ENCODE data around the gene KAT6B.

The KAT6B gene

GRCh38 chr10:74955796-74956195, 129.4 kb downstream of the KAT6B start:
- DNase-seq (ENCODE audit: low spot score) = no peak

DNA sequence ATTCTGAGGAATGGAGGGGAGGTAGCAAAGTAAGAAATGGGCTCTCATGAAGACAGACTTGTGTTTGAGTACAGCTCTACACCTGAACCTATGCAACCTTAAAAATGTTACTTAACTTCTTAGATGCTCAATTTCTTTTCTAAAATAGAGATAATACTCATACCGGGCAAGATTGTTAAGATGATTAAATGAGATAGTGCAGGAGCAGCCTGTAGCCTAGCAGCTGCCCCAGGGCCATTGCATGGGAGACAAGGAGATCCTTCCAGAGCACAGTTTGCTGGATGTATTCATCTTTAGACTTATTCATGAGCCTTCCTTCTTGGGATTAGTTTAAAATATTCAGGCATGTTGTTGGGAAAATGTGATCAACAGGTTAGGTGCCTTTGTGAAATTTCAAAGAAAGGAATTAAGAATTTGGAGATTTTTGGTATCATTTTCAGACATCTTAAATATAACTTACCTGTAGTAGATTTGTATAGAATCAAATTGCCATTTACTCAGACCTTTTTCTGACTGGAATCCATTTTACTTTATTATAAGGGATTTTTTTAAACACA, 130.2 kb downstream of the KAT6B start:
- no peak for DNase-seq (ENCODE audit: low spot score)

DNA sequence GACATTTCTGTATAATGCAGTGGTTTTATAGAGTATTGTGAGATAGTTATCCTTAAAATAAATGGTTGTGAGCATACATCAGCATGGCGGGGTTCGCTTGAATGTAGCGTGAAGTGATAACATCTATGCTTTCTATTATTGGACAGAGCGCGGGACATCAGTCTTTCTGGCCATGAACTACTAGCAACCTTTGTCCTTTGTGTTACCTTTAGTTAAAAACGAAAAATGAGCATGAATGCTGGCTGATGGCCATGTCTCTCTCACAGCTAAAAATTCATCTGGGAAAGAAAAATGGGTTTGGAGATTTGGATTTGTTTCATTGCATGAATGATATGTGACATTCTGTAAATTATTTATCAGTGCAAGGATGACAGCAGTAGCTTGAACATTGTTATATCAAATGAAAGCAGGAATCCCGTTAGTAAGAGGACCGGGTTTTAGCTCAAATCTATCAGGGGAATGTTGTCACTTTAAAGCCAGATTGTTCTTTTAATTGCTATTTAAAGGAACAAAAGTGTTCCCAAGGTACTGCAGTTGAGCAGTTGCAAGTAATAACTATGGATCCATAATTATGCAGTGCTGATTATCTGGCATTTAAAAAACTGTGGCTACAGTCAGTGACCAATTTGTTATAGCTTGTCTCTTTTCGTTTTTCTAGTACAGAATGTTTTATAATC, 131.0 kb downstream of the KAT6B start:
- no peak for DNase-seq (ENCODE audit: low spot score)

DNA sequence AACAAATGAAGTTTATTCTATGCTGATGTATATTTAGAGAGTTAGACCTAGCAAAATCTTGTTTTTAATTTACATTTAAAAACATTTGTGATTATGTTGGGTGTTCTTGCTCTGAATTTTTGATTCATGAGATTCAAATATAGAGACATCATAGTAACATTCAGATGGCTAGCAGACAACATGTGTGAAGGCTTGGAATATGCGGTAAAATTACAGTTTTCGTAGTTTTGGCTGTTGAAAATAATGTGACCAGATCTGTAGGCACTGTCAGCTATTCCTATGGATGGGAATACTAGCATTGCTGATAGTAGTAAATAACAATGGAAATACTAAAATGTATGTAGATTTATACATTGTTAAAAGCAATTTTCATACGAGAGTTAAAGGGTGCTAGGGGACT, 131.9 kb downstream of the KAT6B start:
- DNase-seq (ENCODE audit: low spot score) = no peak

DNA sequence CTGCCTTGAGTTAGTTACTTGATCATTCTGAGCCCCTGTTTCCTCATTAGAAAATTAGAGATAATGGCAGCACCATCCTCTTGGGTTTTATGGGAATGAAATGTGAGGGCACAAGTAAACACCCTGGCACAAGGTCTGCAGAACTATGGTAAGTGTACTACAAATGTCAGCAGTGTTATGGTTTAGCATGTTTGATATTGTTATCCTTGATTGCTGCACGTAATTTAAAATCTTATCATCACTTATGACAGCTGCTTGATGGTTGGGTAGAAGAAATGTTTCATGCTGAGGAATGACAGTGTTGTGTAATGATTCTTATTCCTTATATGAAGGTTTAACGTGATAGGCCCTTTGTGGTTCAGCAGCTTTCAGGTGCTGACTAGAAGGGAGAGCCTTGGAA, 134.3 kb downstream of the KAT6B start:
- no peak for DNase-seq (ENCODE audit: low spot score)

- DNase-seq (ENCODE audit: low spot score) = no peak
Observed at GRCh38 chr10:74962517-74962916, 136.1 kb downstream of the KAT6B start.

DNA sequence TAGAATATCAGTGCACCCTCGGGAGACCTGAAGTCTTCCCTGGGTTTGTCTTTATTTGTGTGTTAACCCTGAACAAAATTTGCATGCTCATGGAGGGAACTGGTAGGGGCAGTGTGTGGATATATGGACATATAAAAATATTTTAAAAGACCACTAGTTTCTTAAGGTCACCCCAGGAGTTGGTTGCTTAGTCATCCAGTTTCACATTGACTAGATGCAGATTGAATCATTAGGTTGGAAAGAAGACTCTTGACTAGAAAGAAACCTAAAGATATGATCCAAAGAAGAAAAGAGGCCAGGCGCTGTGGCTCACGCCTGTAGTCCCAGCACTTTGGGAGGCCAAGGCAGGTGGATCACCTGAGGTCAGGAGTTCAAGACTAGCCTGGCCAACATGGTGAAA, 137.1 kb downstream of the KAT6B start:
- no peak for DNase-seq (ENCODE audit: low spot score)

DNA sequence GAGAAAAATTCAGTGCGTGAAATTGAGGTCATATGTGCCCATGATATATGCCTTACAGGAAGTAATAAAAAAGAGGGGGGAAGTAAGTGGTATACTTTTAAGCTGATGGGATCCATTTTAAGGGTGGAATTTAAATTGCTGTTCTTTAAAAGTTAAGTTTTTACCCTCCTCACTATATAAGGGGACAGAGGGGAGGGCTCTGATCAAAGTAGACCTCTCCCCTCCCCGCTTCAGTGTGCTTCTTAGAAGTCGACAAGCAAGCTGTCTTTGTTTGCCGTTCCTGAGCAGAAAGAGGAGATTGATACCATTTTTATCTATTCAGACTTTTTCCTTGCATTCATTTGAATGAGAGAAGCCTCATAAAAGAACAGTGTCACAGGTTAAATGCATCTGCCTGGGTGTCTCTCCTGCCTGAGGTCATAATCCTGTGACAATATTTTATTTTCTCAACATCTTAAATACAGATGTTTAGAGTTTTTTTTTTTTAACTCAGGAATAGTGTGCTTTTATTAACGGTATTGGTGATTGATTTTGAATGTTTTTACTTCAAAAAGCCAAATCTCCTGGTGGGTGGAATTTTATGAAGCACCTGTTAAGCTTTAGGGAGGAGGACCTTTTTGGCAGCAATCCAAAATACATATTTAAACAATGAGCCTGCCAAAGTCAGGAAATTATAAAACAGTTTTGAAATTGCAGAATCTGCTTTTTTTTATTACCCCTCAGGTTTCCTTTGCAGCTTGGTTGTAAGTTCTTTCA, 141.7 kb downstream of the KAT6B start:
- DNase-seq (ENCODE audit: low spot score) = no peak

DNA sequence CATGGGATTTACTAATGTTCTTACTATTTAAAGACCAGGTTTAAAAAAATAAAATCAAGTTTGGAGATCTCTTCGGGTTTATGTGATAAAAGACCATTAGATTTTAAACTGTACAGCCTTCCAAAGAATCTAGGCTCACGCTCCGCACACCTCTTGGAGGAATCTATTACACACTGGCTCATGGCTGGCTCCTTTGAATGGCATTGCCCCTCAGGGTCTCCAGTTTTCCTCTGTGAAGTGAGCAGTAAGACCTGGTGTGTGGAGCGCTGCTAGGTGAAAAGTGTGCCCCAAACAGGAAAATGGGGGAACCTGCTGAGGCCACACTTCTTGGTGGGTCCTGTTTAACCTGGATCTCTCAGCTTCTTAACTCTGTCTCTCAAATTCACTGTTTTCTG, 142.3 kb downstream of the KAT6B start:
- DNase-seq (ENCODE audit: low spot score) = no peak

DNA sequence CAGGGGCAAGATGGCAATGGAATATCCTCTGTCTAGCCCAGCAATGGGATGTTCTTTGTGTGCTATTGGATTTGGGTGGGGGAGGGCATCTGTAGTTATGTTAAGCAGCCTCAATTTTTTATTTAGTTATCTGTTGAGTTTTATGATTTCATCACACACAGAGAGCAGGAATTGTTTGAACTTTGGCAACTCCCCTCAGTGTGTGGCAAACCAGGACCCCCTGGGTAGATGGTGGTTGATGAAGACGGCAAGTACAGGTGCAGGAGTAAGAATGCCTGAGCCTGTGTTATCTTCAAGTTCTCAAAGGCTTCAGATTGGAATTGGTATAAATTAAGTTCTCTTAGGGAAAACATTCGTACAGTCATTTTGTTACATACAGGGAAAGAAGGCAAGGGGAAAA, 142.7 kb downstream of the KAT6B start:
- DNase-seq (ENCODE audit: low spot score) = no peak

DNA sequence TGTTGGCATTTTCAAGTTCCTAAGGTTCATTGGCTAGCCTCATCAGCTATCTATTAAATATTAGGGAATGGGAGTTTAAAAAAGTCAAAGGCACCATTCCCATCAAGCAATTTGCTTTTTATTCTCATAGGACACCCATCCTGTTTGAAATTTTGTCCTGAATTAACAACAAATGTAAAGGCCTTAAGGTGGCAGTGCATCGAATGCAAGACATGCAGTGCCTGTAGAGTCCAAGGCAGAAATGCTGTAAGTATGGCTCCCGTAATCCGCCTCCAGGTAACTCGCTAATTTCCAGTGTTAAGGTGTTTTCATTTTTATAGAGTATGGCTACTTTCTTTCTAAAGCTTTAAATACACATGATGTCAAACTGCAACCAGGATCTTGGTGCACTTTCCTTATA, 143.1 kb downstream of the KAT6B start:
- no peak for DNase-seq (ENCODE audit: low spot score)

GRCh38 chr10:74973741-74974392, 147.5 kb downstream of the KAT6B start:
- no peak for DNase-seq (ENCODE audit: low spot score)

GRCh38 chr10:74975758-74976157, 149.4 kb downstream of the KAT6B start:
- no peak for DNase-seq (ENCODE audit: low spot score)

DNA sequence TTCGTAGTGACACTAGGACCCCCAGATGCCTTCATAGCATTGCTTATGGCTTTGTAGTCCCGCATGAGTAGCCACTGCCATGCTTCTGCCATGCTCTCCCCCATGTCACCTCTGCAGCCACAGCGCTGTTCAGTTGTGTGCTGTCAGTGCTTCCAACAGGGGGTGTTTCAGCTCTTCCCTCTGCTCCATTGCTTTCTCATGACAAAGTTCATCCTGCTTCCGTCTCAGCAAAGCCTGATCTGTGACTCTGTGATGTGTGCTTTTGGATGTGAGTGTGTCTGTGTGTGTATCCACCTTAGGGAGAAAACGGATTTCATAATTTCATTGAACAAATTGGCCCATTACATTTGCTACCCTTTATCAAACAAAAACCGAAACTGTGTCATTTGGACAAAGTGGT, 150.2 kb downstream of the KAT6B start:
- no peak for DNase-seq (ENCODE audit: low spot score)

DNA sequence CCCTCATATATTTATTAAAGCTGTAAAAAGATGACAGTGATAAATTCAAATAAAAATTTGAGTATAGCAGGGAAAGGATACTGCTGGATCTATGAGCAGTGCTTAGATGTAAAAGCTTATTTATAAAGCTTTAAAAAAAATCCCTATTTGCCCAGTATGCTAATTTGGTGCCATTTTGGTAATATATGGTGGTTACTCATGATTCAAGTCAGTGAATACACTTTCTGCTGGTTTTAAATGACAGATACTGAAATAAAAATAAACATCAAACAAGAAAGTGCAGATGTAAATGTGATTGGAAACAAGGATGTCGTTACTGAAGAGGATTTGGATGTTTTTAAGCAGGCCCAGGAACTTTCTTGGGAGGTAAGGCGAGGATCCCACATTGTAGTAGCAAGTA, 150.7 kb downstream of the KAT6B start:
- no peak for DNase-seq (ENCODE audit: low spot score)

GRCh38 chr10:74977913-74978847, 151.8 kb downstream of the KAT6B start:
- no peak for DNase-seq (ENCODE audit: low spot score)

DNA sequence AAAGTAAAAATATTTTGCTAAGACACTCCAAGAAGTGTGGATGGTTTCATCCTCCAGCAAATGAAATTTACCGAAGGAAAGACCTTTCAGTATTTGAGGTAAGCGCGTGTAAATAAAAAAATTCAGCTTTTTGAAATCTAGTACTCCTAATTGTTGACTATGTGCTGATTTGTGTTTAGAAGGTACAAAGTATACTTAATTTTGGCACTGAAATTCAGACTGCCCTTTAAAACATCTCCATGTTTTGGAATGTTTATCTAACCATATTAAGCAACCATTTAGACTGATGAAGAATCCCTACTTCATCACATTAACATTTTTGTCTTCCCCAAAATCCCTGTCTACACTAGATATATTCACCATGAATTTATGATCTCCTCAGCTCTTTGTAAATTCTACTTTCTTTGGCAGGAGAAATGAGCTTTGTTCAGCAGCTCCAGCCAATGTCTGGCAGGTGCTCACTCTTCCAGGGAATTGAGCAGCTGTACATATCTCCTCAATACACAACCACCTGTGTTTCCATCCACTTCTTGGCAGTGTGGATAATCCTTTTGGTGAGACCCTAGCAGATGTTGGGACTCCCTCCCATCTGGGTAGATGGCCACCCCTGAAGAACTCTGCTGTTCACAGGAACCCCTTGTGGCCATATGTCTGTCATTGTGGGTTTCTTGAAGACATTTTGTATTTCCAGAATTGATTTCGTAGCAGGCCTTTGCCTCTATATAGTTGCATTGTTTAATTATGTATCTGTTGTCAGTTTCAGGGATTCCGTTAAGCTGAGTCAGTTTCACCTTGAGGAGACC, 155.6 kb downstream of the KAT6B start:
- DNase-seq (ENCODE audit: low spot score) = no peak

DNA sequence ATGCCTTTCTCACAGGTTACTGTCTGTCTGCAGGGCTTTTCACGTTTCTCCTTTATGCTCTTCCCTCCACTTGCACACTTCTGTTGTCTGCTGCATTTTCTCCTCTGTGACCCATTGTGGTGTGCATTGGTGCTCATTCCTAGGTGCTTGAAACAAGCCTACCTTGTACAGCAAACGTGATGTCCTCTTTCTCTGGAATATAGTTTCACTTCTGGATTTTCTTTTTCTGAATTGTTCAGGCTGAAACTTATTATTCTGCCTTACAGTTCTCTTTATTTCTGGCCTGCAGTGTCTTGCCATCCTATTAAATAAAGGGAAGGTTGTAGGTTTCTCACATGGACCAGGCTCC, 156.2 kb downstream of the KAT6B start:
- no peak for DNase-seq (ENCODE audit: low spot score)

DNA sequence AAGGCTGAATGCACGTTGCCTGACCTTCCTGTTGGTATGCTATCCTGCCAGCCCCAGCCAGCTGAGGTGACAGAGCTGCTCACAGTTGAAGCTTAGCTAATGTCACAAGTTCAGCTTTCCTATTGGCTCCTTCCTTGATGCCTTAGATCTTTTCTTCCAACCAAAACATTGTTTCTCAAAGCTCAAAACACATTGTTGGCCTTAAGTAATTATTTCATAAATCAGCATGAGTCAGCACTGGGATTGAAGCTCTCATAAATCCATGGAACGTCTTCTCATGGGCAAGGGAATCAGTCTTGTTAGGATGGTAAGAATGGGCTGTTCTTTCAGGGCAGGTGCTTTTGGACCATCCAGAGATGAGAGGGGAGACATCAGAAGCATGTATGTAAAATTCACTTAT, 157.0 kb downstream of the KAT6B start:
- no peak for DNase-seq (ENCODE audit: low spot score)

DNA sequence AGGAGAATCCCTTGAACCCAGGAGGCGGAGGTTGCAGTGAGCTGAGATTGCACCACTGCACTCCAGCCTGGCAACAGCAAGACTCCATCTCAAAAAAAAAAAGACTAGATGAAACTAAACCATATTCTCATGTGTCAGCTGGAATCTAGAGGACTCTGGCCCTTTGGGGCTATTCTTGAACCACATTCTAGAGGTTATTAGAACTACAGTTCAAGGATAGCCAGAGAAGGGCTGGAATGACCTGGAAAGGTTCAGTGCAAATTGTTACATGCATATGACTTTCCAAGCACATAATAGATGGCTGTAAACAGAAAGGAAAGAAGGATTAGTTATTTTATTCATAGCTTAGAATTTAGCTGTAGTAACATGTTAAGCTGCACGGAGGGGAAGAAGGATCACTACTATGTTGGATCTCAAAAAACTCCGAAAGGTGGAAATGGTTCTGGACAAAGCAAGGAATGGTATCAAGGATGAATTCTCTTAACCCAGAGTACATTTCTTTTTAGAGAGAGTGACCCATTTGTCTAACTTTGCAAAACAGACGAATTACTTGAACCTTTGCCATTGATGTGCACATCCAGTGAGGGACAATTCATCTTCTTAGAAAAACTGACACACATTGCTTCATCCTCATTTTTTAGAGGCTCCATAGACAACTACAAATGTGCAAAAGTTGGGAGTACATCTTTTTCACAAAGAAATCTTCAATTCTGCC, 161.1 kb downstream of the KAT6B start:
- DNase-seq (ENCODE audit: low spot score) = no peak

Measured in hepatic stellate cell (primary cell).